PFSK-1 (cell line): ENCODE data around the gene CERS6.

Source experiments
- POLR2AphosphoS5 ChIP-seq: IDR thresholded peaks from 2 replicates; pipeline ENCODE4 v1.6.1; 2012; ENCODE audit warnings: low read depth, mild to moderate bottlenecking, control low read depth, low read length, moderate library complexity
- REST ChIP-seq, 2 experiments: IDR thresholded peaks; 2 replicates each; pipeline versions ENCODE4 v1.6.1 to v1.8.0; 2011 to 2012; ENCODE audit warnings: low read depth in 2 of 2, low read length in 2 of 2, control low read depth in 1 of 2, inconsistent platforms in 1 of 2, mild to moderate bottlenecking in 1 of 2, moderate library complexity in 1 of 2; ENCODE audit not compliant: insufficient read depth in 1 of 2
- SIN3A ChIP-seq: IDR thresholded peaks from 2 replicates; pipeline ENCODE4 v1.6.1; 2012; ENCODE audit warnings: mild to moderate bottlenecking, low read length, moderate library complexity, borderline replicate concordance; ENCODE audit not compliant: insufficient read depth

DNA sequence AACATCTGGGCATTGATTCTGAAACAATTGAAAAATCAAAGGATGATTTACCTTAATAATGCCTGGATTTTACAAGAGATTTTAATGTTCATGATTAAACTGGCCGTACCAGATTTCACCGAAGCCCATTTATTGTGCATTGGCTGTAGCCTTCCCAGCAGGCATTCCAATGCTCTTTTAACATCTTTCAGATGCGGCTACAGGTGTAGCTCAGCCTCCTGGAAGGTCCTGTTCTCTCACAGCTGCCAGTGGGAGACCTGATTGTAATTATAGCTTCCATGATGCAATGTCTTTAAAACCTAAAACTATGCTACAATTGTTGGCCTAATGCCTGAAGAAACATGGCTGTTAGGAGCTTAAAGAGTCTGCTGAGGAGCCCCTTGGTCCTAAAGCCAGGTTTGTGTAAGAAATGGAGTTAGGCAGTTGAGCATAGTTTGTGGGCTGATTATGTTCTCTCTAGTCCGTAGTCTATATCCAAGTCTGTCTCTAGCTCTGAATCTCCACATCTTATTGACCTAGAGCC is 147.4 kb downstream of the CERS6 start:
- TF ChIP-seq REST (IDR thresholded peaks at IDR 0.05; ENCODE audit: insufficient read depth in 1 of 2, low read depth in 2 of 2, low read length in 2 of 2) (no peak), POLR2AphosphoS5 (no peak), SIN3A (no peak)
